ENCODE measurements around the gene ZMAT3. TPM values are rescaled to one million over a fixed set of nuclear protein-coding genes. Genes with fewer than 3 reads are reported as not detected.
A peak's percentile ranks its signal among the peaks of the same experiment; 100 is the strongest.

Gene ZMAT3
- total RNA-seq, 2 donors from 2014 or later, result 9.6 to 12.7 TPM

GRCh38 chr3:179076243-179077027, 4.8 kb upstream of the ZMAT3 start:
- no peak for DNase-seq
- Histone ChIP-seq H3K27ac (no peak overlapping the region), H3K9ac (ENCODE audit: low read depth in 2 of 2, low read length in 2 of 2) (no peak overlapping the region), H3K36me3 (no peaks in the 10 kb centered on the region), H3K4me1 (no peaks in the 10 kb centered on the region), H3K9me3 (no peaks in the 10 kb centered on the region), H3K27me3 (no peaks in the 10 kb centered on the region), H3K4me3 (no peak overlapping the region)
- no peak for TF ChIP-seq CTCF (IDR thresholded peaks at IDR 0.05)
- intact Hi-C loops (cut with DNase I), result no loop called here

GRCh38 chr3:179074656-179075055, 3.0 kb upstream of the ZMAT3 start:
- Histone ChIP-seq H3K36me3 (no peaks in the 10 kb centered on the region), H3K27ac (no peak overlapping the region), H3K4me1 (peaks cover 3% of the 10 kb centered on the region), H3K9me3 (no peaks in the 10 kb centered on the region), H3K9ac (ENCODE audit: low read depth in 2 of 2, low read length in 2 of 2) (no peak overlapping the region), H3K27me3 (no peaks in the 10 kb centered on the region), H3K4me3 (no peak overlapping the region)
- intact Hi-C loops (cut with DNase I), result no loop called here
- no peak for TF ChIP-seq CTCF (IDR thresholded peaks at IDR 0.05)
- DNase-seq, result no peak

- intact Hi-C loops (cut with DNase I), result no loop called here
- no peak overlapping the region for H3K4me3 ChIP-seq
- H3K9ac ChIP-seq (ENCODE audit: low read depth in 2 of 2, low read length in 2 of 2), result no peak overlapping the region
- no peaks in the 10 kb centered on the region for H3K9me3 ChIP-seq
- no peak overlapping the region for H3K27ac ChIP-seq
- no peaks in the 10 kb centered on the region for H3K36me3 ChIP-seq
- no peak for TF ChIP-seq CTCF (IDR thresholded peaks at IDR 0.05)
- H3K27me3 ChIP-seq, result no peaks in the 10 kb centered on the region
- peaks cover 3% of the 10 kb centered on the region for H3K4me1 ChIP-seq
- DNase-seq, result no peak
These were observed 2.2 kb upstream of the ZMAT3 start for GRCh38 chr3:179073816-179074215.

GRCh38 chr3:179072100-179072438, 460 bp upstream of the ZMAT3 start:
- Histone ChIP-seq H3K4me3 (peak overlapping the region; percentile 99), H3K27ac (peak overlapping the region; percentile 81), H3K36me3 (no peaks in the 10 kb centered on the region), H3K4me1 (peaks cover 3% of the 10 kb centered on the region), H3K9ac (ENCODE audit: low read depth in 2 of 2, low read length in 2 of 2) (peak overlapping the region; percentile 86 to 87), H3K9me3 (no peaks in the 10 kb centered on the region), H3K27me3 (no peaks in the 10 kb centered on the region)
- DNase-seq, result peak; percentile 46
- no peak for TF ChIP-seq CTCF (IDR thresholded peaks at IDR 0.05)
- intact Hi-C loops (cut with DNase I), result no loop called here

GRCh38 chr3:179071027-179071322, 634 bp downstream of the ZMAT3 start:
- no peaks in the 10 kb centered on the region for H3K27me3 ChIP-seq
- peaks cover 3% of the 10 kb centered on the region for H3K4me1 ChIP-seq
- no peaks in the 10 kb centered on the region for H3K36me3 ChIP-seq
- peak overlapping the region; percentile 86 to 87 for H3K9ac ChIP-seq (ENCODE audit: low read depth in 2 of 2, low read length in 2 of 2)
- H3K9me3 ChIP-seq, result no peaks in the 10 kb centered on the region
- peak overlapping the region; percentile 99 for H3K4me3 ChIP-seq
- no peak for DNase-seq
- intact Hi-C loops (cut with DNase I), result no loop called here
- TF ChIP-seq CTCF (IDR thresholded peaks at IDR 0.05), result no peak
- H3K27ac ChIP-seq, result peak overlapping the region; percentile 81
